Endothelial cell of umbilical vein (primary cell): ENCODE results near the gene TMEM33.

ENCODE experiments used
- MAX ChIP-seq: IDR thresholded peaks from 2 replicates; pipeline ENCODE4 v1.6.1; 2011; ENCODE audit not compliant: insufficient read depth, insufficient read length
- POLR2A ChIP-seq: IDR thresholded peaks from 2 replicates; pipeline ENCODE4 v1.6.1; 2012; ENCODE audit warnings: low read depth, mild to moderate bottlenecking, control low read depth, low read length
- POLR2AphosphoS5 ChIP-seq: IDR thresholded peaks from 2 replicates; pipeline ENCODE4 v1.6.1; 2012; ENCODE audit warnings: low read depth, mild to moderate bottlenecking, control low read depth, low read length, moderate library complexity; ENCODE audit not compliant: insufficient read depth
- TF ChIP-seq, protein P1 (sequence below), 2 donors: IDR thresholded peaks; 1 replicate in 1 of 2; 2 replicates in 1 of 2; pipeline ENCODE4 v1.5.1; 2011; ENCODE audit warnings: low read length in 2 of 2, mild to moderate bottlenecking in 2 of 2, moderate library complexity in 2 of 2, control low read depth in 1 of 2, inconsistent platforms in 1 of 2, low read depth in 1 of 2; ENCODE audit not compliant: insufficient read depth in 1 of 2; ENCODE audit errors: extremely low read depth in 1 of 2

GRCh38 chr4:41889317-41889716 lies 45.9 kb upstream of the TMEM33 start:
- TF ChIP-seq, protein P1, sequence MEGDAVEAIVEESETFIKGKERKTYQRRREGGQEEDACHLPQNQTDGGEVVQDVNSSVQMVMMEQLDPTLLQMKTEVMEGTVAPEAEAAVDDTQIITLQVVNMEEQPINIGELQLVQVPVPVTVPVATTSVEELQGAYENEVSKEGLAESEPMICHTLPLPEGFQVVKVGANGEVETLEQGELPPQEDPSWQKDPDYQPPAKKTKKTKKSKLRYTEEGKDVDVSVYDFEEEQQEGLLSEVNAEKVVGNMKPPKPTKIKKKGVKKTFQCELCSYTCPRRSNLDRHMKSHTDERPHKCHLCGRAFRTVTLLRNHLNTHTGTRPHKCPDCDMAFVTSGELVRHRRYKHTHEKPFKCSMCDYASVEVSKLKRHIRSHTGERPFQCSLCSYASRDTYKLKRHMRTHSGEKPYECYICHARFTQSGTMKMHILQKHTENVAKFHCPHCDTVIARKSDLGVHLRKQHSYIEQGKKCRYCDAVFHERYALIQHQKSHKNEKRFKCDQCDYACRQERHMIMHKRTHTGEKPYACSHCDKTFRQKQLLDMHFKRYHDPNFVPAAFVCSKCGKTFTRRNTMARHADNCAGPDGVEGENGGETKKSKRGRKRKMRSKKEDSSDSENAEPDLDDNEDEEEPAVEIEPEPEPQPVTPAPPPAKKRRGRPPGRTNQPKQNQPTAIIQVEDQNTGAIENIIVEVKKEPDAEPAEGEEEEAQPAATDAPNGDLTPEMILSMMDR (IDR thresholded peaks at IDR 0.05; ENCODE audit: extremely low read depth in 1 of 2, insufficient read depth in 1 of 2, low read depth in 1 of 2, low read length in 2 of 2), result no peak
- TF ChIP-seq MAX (no peak), POLR2AphosphoS5 (no peak), POLR2A (no peak)
